Esophagus squamous epithelium (tissue), 4 donors: ENCODE measurements around the gene FHIT.

ENCODE experiments used
- POLR2A ChIP-seq, 4 donors: fragments of 450-650 bp; IDR thresholded peaks; one replicate each; pipeline ENCODE4 v1.6.1; 2017; ENCODE audit warnings: antibody characterized with exemption in 4 of 4, mild to moderate bottlenecking in 4 of 4, moderate library complexity in 3 of 4
- TF ChIP-seq, protein P1 (sequence below), 6 experiments: fragments of 450-650 bp in 4 of 6; fragments of 200-600 bp in 2 of 6; sonication (generic) in 2 of 6; IDR thresholded peaks; one replicate each; pipeline ENCODE4 v1.5.1; 2016 to 2019; ENCODE audit warnings: antibody characterized with exemption in 6 of 6, mild to moderate bottlenecking in 4 of 6, moderate library complexity in 4 of 6

DNA sequence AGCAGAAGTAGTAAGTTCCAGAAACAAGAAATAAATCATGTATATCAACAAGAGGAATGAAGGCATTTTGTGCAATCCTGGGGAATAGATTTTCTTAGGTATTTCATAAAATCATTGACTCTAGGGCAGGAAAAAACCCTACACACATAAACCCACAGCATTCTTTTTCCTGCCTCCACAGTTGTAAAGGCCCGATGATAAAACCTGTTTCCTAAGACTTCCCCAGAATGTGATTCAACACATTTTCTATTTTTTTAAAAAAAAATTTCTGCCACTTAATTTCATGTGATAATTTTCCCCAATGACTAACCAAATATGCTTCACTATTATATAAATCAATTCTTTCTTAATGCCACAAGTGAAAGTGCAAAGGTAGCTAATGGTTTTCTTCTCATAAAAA, 407.0 kb downstream of the FHIT start:
- TF ChIP-seq, protein P1, sequence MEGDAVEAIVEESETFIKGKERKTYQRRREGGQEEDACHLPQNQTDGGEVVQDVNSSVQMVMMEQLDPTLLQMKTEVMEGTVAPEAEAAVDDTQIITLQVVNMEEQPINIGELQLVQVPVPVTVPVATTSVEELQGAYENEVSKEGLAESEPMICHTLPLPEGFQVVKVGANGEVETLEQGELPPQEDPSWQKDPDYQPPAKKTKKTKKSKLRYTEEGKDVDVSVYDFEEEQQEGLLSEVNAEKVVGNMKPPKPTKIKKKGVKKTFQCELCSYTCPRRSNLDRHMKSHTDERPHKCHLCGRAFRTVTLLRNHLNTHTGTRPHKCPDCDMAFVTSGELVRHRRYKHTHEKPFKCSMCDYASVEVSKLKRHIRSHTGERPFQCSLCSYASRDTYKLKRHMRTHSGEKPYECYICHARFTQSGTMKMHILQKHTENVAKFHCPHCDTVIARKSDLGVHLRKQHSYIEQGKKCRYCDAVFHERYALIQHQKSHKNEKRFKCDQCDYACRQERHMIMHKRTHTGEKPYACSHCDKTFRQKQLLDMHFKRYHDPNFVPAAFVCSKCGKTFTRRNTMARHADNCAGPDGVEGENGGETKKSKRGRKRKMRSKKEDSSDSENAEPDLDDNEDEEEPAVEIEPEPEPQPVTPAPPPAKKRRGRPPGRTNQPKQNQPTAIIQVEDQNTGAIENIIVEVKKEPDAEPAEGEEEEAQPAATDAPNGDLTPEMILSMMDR (IDR thresholded peaks at IDR 0.05), result no peak
- TF ChIP-seq POLR2A (IDR thresholded peaks at IDR 0.05), result no peak
